Neural cell (in vitro differentiated cells): Measurements from ENCODE around the gene CLDN14.

Experiments used
- EP300 ChIP-seq: fragments of 450-650 bp; conservative IDR thresholded peaks from 2 replicates; pipeline ENCODE4 v1.6.1; 2014; ENCODE audit warnings: antibody characterized with exemption, mild to moderate bottlenecking, moderate library complexity; ENCODE audit not compliant: poor library complexity, severe bottlenecking
- EZH2 ChIP-seq: fragments of 200-600, 300-800 bp; shearing (Covaris generic), sonication (generic); IDR thresholded peaks from 2 replicates; pipeline ENCODE4 v1.6.1; 2014; ENCODE audit warnings: antibody characterized with exemption, low read length, borderline replicate concordance, mild to moderate bottlenecking; ENCODE audit not compliant: insufficient read depth, poor library complexity, severe bottlenecking
- POLR2AphosphoS5 ChIP-seq: IDR thresholded peaks from 2 replicates; pipeline ENCODE4 v1.6.1; 2012
- RAD21 ChIP-seq: fragments of 450-650 bp; conservative IDR thresholded peaks from 2 replicates; pipeline ENCODE4 v1.6.1; 2014; ENCODE audit warnings: antibody characterized with exemption, mild to moderate bottlenecking, moderate library complexity
- REST ChIP-seq: IDR thresholded peaks from 2 replicates; pipeline ENCODE4 v1.6.1; 2012; ENCODE audit warnings: borderline replicate concordance
- SMC3 ChIP-seq: fragments of 450-650 bp; conservative IDR thresholded peaks from 2 replicates; pipeline ENCODE4 v1.6.1; 2014; ENCODE audit warnings: antibody characterized with exemption, mild to moderate bottlenecking, moderate library complexity; ENCODE audit not compliant: poor library complexity
- TF ChIP-seq, protein P1 (sequence below): fragments of 450-650 bp; IDR thresholded peaks from 2 replicates; pipeline ENCODE4 v1.5.1; 2014; ENCODE audit warnings: antibody characterized with exemption, mild to moderate bottlenecking, moderate library complexity; ENCODE audit not compliant: poor library complexity, severe bottlenecking

DNA sequence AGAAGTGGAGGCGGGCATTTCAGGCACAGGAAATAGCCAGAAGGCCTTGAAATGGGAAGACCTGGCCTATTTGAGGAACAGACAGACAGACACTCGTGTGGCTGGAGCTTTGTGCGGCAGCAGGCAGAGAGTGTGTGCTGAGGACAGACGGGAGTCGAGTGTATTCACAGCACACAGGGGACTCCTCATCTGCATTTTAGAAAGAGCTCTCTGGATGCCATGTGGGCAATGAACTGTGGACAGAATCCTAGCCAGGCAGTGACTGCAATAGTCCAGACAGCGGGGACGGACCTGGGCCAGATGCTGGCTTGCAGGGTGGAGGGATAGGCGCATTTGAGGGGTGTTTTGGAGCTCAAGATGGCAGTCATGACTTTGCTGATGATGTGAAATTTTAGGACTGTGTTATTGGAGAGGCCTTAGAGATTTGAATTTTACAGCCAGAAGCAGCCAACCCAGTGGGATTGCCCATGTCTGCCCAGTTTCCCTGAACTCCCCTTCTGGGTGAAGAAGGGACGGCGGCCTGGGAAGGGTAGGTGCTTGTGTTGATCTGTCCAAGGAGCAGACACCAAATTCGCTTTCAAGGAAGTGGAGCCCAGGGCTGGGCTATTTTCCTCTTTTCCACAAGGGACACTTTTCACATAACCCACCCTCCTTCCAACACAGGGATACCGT lies 51.0 kb downstream of the CLDN14 start:
- TF ChIP-seq, protein P1, sequence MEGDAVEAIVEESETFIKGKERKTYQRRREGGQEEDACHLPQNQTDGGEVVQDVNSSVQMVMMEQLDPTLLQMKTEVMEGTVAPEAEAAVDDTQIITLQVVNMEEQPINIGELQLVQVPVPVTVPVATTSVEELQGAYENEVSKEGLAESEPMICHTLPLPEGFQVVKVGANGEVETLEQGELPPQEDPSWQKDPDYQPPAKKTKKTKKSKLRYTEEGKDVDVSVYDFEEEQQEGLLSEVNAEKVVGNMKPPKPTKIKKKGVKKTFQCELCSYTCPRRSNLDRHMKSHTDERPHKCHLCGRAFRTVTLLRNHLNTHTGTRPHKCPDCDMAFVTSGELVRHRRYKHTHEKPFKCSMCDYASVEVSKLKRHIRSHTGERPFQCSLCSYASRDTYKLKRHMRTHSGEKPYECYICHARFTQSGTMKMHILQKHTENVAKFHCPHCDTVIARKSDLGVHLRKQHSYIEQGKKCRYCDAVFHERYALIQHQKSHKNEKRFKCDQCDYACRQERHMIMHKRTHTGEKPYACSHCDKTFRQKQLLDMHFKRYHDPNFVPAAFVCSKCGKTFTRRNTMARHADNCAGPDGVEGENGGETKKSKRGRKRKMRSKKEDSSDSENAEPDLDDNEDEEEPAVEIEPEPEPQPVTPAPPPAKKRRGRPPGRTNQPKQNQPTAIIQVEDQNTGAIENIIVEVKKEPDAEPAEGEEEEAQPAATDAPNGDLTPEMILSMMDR, result no peak
- no peak for TF ChIP-seq POLR2AphosphoS5
- no peak for TF ChIP-seq RAD21
- no peak for TF ChIP-seq EP300
- TF ChIP-seq SMC3, result no peak
- no peak for TF ChIP-seq EZH2
- no peak for TF ChIP-seq REST
